Fibroblast of lung (primary cell): Measurements from ENCODE around the gene NDUFAF5.

Source experiments
- EZH2 ChIP-seq: IDR thresholded peaks from 2 replicates; pipeline ENCODE4 v1.5.1; 2012; ENCODE audit warnings: low read length, control low read depth, mild to moderate bottlenecking; ENCODE audit errors: missing control alignments
- TF ChIP-seq, protein P1 (sequence below), 2 donors: IDR thresholded peaks in 1 of 2; conservative IDR thresholded peaks in 1 of 2; 1 replicate in 1 of 2; 2 replicates in 1 of 2; pipeline ENCODE4 v1.5.1; 2011 to 2012; ENCODE audit warnings: low read length in 2 of 2, control low read depth in 1 of 2, inconsistent platforms in 1 of 2, low read depth in 1 of 2, mild to moderate bottlenecking in 1 of 2

DNA sequence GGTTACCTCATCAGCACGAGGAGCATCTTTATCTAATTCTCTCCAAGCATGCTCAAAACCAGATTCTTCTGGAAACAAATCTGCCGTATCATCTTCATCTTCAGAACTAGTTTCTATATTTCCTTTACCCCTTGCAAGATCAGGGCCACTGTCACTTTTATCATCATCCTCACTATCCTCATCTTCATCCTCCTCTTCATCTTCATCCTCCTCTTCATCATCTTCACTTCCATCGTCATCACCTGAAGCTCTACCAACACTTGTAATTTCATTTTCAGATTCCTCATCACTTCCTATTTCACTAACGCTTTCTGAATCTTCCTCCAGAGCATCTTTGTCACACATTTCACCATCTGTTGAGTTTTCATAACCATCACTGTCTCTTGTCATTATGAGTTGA, 9.0 kb upstream of the NDUFAF5 start:
- no peak for TF ChIP-seq EZH2
- TF ChIP-seq, protein P1, sequence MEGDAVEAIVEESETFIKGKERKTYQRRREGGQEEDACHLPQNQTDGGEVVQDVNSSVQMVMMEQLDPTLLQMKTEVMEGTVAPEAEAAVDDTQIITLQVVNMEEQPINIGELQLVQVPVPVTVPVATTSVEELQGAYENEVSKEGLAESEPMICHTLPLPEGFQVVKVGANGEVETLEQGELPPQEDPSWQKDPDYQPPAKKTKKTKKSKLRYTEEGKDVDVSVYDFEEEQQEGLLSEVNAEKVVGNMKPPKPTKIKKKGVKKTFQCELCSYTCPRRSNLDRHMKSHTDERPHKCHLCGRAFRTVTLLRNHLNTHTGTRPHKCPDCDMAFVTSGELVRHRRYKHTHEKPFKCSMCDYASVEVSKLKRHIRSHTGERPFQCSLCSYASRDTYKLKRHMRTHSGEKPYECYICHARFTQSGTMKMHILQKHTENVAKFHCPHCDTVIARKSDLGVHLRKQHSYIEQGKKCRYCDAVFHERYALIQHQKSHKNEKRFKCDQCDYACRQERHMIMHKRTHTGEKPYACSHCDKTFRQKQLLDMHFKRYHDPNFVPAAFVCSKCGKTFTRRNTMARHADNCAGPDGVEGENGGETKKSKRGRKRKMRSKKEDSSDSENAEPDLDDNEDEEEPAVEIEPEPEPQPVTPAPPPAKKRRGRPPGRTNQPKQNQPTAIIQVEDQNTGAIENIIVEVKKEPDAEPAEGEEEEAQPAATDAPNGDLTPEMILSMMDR (conservative IDR thresholded peaks at IDR 0.05 in 1 of 2, IDR thresholded peaks at IDR 0.05 in 1 of 2; ENCODE audit: low read depth in 1 of 2, low read length in 2 of 2) = no peak
